Subcutaneous preadipocyte (primary cell): Measurements from ENCODE around the gene ZCCHC17. TPM values are rescaled to one million over a fixed set of nuclear protein-coding genes. Genes with fewer than 3 reads are reported as not detected.

ENCODE experiments used
- total RNA-seq: library from RNA; depleted of rRNA; stranded (reverse); fragments of >200 nt; gene quantifications from 2 replicates; pipeline ENCODE4 v1.2.3, GENCODE V29; 2012

ZCCHC17 gene
- total RNA-seq: 25.4 and 37.5 TPM in 2 replicates

GRCh38 chr1:31296486-31297276 is at the start of gene ZCCHC17, which contains the start of gene SNRNP40:
ZCCHC17 (plus strand) TSS chr1:31297032; CDS start chr1:31310099, 13,067 bp downstream.
SNRNP40 (minus strand) TSS chr1:31296788; CDS start chr1:31296751, 37 bp downstream.

DNA sequence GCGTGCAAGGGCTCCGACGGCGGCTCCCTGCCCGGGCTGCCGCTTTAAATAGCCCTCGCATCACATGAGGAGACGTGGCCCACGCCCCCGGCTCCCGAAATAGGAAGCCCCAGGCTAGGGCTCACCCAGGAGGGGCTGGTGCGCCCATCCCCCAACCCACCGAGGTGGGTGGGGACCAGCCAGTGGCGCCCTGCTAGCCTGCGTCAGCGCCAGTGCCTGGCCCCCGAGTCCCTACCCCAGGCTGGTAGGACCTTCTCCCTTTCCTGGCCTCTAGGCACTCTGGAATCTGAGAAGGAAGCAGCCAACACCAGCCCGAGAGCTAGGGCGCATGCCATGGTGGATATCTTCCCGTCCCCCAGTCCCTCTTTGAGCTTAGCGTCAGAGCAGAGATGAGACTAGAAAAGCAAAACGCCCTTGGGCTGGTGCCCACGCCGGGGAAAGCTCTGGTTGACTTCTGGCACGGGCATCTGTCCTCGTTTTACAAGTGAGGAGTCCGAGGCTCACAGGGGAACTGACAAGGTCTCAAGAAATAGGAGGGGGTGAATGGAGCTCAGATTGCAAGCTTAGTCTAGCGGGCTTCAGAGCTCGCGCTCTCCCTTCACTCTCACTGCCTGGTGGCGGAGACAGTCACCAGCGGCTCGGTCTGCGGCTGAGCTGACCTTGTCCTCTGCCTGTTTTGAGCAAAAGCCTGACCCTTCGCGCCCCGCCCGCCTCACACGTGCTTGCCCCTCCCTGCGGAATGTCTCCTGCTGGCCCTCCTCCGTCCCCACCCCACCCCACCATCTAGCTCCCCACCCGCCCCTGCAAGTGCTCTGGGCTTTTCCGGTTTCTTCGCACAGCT is 76.4 kb downstream of the ZCCHC17 start, which contains the start of gene FABP3:
FABP3 (minus strand) TSS at position 21 of the 841 bp plus-strand sequence. CDS start 62 bp downstream, outside the sequence.

DNA sequence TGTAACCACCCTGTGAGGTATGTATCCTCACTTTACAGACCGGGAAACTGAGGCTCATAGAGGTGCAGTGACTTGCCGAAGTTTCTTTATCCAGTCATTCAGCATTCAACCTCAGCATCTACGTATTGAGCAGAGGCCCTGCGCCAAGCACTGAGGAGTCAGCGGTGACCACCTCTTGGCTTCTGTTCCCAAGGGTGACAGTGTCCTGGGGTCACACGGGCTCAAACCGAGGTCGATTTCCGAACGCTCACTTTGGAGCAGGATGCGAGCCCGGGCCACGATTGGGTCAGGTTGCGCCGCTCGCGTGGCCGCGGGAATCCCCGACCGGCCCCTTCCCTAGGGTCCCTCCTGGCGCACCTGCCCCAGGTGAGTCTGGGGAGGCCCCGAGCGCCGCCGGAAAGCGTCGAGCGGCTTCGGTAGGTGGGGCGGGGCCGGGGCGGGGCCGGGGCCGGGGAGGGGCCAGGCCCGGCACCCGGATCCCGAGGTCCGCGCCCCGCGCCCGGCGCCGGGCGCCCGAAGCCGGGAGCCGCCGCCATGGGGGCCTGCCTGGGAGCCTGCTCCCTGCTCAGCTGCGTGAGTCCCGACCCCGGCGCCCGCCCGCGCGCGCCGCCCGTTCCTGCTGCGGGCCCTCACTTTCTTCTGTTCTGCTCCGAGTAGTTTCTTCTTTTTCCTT is 116.0 kb downstream of the ZCCHC17 start, which contains the start of gene SERINC2:
SERINC2 (plus strand) TSS at position 482 of the 673 bp plus-strand sequence; CDS start at position 535, 53 bp downstream.

Other genes starting within 250 kb of the ZCCHC17 start
- gene PUM1, start 231.3 kb upstream of the ZCCHC17 start, total RNA-seq: 65.0 and 74.3 TPM in 2 replicates
- under 0.01 and 0.59 TPM in 2 replicates for gene NKAIN1, start 57.1 kb upstream of the ZCCHC17 start, total RNA-seq
- gene SNRNP40, start 244 bp upstream of the ZCCHC17 start, total RNA-seq: 107 and 149 TPM in 2 replicates
- 204 and 478 TPM in 2 replicates for gene FABP3, start 76.0 kb downstream of the ZCCHC17 start, total RNA-seq
- 15.4 and 20.9 TPM in 2 replicates for gene SERINC2, start 116.2 kb downstream of the ZCCHC17 start, total RNA-seq